Activated B cell treated with CpG ODN at 0.5 μM for 24 hours (primary cell): ENCODE data around the gene RAB11FIP2. TPM values are rescaled to one million over a fixed set of nuclear protein-coding genes. Genes with fewer than 3 reads are reported as not detected.
A peak's percentile ranks its signal among the peaks of the same experiment; 100 is the strongest.

Source experiments
- ATAC-seq: fragments of 200-7000 bp; cut with Tn5 transposase; one replicate; pipeline ENCODE4 v1.10.0; 2021; ENCODE audit warnings: low read depth, mild to moderate bottlenecking, moderate library complexity
- CTCF ChIA-PET: fragments of 350-600 bp; sonication (Branson Sonifier 250); formaldehyde crosslinking; loops from one replicate; lab custom pipeline; 2021; ENCODE audit warnings: antibody characterized with exemption; lab: Charles Lee
- POLR2A ChIA-PET: fragments of 350-600 bp; sonication (Branson Sonifier 250); formaldehyde crosslinking; loops from one replicate; lab custom pipeline; 2021; ENCODE audit warnings: antibody characterized with exemption; lab: Charles Lee
- DNase-seq: peaks from one replicate; pipeline ENCODE4 v3.0.0; 2022
- H3K27ac Mint-ChIP-seq: one replicate; pipeline ENCODE4 v1.8.0; 2020; ENCODE audit warnings: mixed read lengths
- H3K27me3 Mint-ChIP-seq: one replicate; pipeline ENCODE4 v1.8.0; 2021; ENCODE audit warnings: mixed read lengths
- H3K36me3 Mint-ChIP-seq: one replicate; pipeline ENCODE4 v1.8.0; 2021; ENCODE audit warnings: low read depth, mixed read lengths
- H3K4me1 Mint-ChIP-seq: one replicate; pipeline ENCODE4 v1.8.0; 2021; ENCODE audit warnings: mixed read lengths
- H3K4me3 Mint-ChIP-seq: one replicate; pipeline ENCODE4 v1.8.0; 2020; ENCODE audit warnings: mild to moderate bottlenecking, mixed read lengths
- H3K9me3 Mint-ChIP-seq: one replicate; pipeline ENCODE4 v1.8.0; 2020; ENCODE audit warnings: mixed read lengths
- CTCF ChIP-seq: fragments of 200-600 bp; IDR thresholded peaks from one replicate; pipeline ENCODE4 v1.8.0; 2022; ENCODE audit warnings: antibody characterized with exemption, mild to moderate bottlenecking
- intact Hi-C: fragments of 100-400 bp; cut with micrococcal nuclease; formaldehyde crosslinking; loops from one replicate; pipeline ENCODE4 v1.15.1; 2024
- total RNA-seq: library from RNA; stranded (reverse); gene quantifications from 2 replicates; pipeline ENCODE4 v1.2.3, GENCODE V29; 2022

Gene RAB11FIP2
- 20.4 and 33.2 TPM in 2 replicates for total RNA-seq

GRCh38 chr10:118046395-118047156, at the start of gene RAB11FIP2:
Gene RAB11FIP2, minus strand, starts transcription at chr10:118046941. Its CDS starts 778 bp downstream, at chr10:118046163.
- H3K4me1 Mint-ChIP-seq, result peaks cover 38% of the 10 kb centered on the region
- H3K27ac Mint-ChIP-seq, result peak within 1 kb of the TSS; percentile 66
- no peak for TF ChIP-seq CTCF
- DNase-seq (peak; percentile 98), ATAC-seq (peak; percentile 92)
- CTCF ChIA-PET, result no interaction called here
- H3K9me3 Mint-ChIP-seq, result no peaks in the 10 kb centered on the region
- POLR2A ChIA-PET, result interaction anchor here (0.6 to 1.0 kb wide), 2 partner anchors 10 to 391 kb away, joined by 3 read pairs; no protein-coding TSS in a partner anchor
- H3K36me3 Mint-ChIP-seq, result no peaks in the 10 kb centered on the region
- H3K4me3 Mint-ChIP-seq, result peak within 1 kb of the TSS; percentile 89
- H3K27me3 Mint-ChIP-seq, result no peaks in the 10 kb centered on the region
- intact Hi-C loops, result loop anchor here (1.0 to 10.0 kb wide), 5 partner anchors 296 to 1548 kb away; partner anchors contain the start of genes CACUL1, ENO4, FAM204A and PDZD8

GRCh38 chr10:118096022-118096421, 49.3 kb upstream of the RAB11FIP2 start:
- CTCF ChIA-PET, result no interaction called here
- no peak for TF ChIP-seq CTCF

GRCh38 chr10:118092209-118092608, 45.5 kb upstream of the RAB11FIP2 start:
- no peaks in the 10 kb centered on the region for H3K4me1 Mint-ChIP-seq
- POLR2A ChIA-PET, result no interaction called here
- DNase-seq (no peak), ATAC-seq (no peak)
- TF ChIP-seq CTCF, result no peak
- H3K27ac Mint-ChIP-seq, result no peak overlapping the region
- no peaks in the 10 kb centered on the region for H3K9me3 Mint-ChIP-seq
- intact Hi-C loops, result no loop called here
- CTCF ChIA-PET, result no interaction called here
- H3K27me3 Mint-ChIP-seq, result peaks cover 2% of the 10 kb centered on the region
- no peaks in the 10 kb centered on the region for H3K36me3 Mint-ChIP-seq
- no peak overlapping the region for H3K4me3 Mint-ChIP-seq

More at GRCh38 chr10:118096022-118096421, 49.3 kb upstream of the RAB11FIP2 start:
- H3K36me3 Mint-ChIP-seq, result no peaks in the 10 kb centered on the region
- no peak overlapping the region for H3K4me3 Mint-ChIP-seq
- no peaks in the 10 kb centered on the region for H3K4me1 Mint-ChIP-seq
- POLR2A ChIA-PET, result no interaction called here
- DNase-seq (no peak), ATAC-seq (no peak)
- no peaks in the 10 kb centered on the region for H3K9me3 Mint-ChIP-seq
- H3K27me3 Mint-ChIP-seq, result peaks cover 5% of the 10 kb centered on the region
- intact Hi-C loops, result no loop called here
- H3K27ac Mint-ChIP-seq, result no peak overlapping the region

GRCh38 chr10:118080817-118081216, 34.1 kb upstream of the RAB11FIP2 start:
- ATAC-seq (no peak), DNase-seq (no peak)
- intact Hi-C loops, result no loop called here
- POLR2A ChIA-PET, result no interaction called here
- H3K27me3 Mint-ChIP-seq, result no peaks in the 10 kb centered on the region
- TF ChIP-seq CTCF, result no peak
- no peak overlapping the region for H3K4me3 Mint-ChIP-seq
- no peaks in the 10 kb centered on the region for H3K36me3 Mint-ChIP-seq
- CTCF ChIA-PET, result no interaction called here
- H3K9me3 Mint-ChIP-seq, result peaks cover 4% of the 10 kb centered on the region
- H3K27ac Mint-ChIP-seq, result no peak overlapping the region
- H3K4me1 Mint-ChIP-seq, result no peaks in the 10 kb centered on the region

GRCh38 chr10:118076705-118077104, 30.0 kb upstream of the RAB11FIP2 start:
- no peak overlapping the region for H3K4me3 Mint-ChIP-seq
- no peak overlapping the region for H3K27ac Mint-ChIP-seq
- H3K27me3 Mint-ChIP-seq, result peaks cover under 1% of the 10 kb centered on the region
- POLR2A ChIA-PET, result no interaction called here
- no peak for TF ChIP-seq CTCF
- CTCF ChIA-PET, result no interaction called here
- no peaks in the 10 kb centered on the region for H3K4me1 Mint-ChIP-seq
- peaks cover 2% of the 10 kb centered on the region for H3K9me3 Mint-ChIP-seq
- intact Hi-C loops, result no loop called here
- DNase-seq (no peak), ATAC-seq (no peak)
- no peaks in the 10 kb centered on the region for H3K36me3 Mint-ChIP-seq
